Ovary (tissue), 3 donors: ENCODE measurements around the gene ENPP6.

Source experiments
- CTCF ChIP-seq, 3 donors: fragments of 450-650 bp in 2 of 3; fragments of 200-600 bp in 1 of 3; IDR thresholded peaks; one replicate each; pipeline versions ENCODE4 v1.5.1 to v1.8.0; 2016 to 2022; ENCODE audit warnings: antibody characterized with exemption in 3 of 3, mild to moderate bottlenecking in 1 of 3
- EP300 ChIP-seq: sonication (generic); formaldehyde crosslinking; IDR thresholded peaks from one replicate; pipeline ENCODE4 v1.6.1; 2017; ENCODE audit warnings: antibody characterized with exemption
- POLR2A ChIP-seq: fragments of 450-650 bp; IDR thresholded peaks from one replicate; pipeline ENCODE4 v1.6.1; 2017; ENCODE audit warnings: antibody characterized with exemption, mild to moderate bottlenecking, moderate library complexity
- donor health status: DM: no; HTN: no; CAD: no.

GRCh38 chr4:184120549-184121127, 97.0 kb downstream of the ENPP6 start:
- TF ChIP-seq CTCF (IDR thresholded peaks at IDR 0.05) (no peak), EP300 (no peak), POLR2A (no peak)
